Measurements from ENCODE around the gene HIVEP3. TPM values are rescaled to one million over a fixed set of nuclear protein-coding genes. Genes with fewer than 3 reads are reported as not detected.

Gene HIVEP3
- total RNA-seq, 1 experiment from 2014 or later, result 1.4 TPM

DNA sequence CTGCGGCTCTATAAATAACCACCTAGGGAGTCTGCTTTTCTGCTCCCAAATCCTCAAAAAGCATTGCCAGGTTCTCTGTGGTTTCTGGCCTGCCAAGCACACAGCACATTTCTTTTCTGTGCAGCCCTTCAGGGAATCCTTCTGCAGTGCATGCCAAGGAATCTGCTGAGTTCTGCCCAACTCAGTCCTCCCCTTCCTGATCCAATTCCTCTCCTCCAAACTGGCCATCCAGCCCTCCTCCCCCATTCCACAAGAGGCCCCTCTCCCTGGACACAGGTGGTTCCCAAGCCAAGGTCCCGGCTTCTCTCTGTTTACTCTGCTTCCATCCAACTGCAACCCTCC is 61.8 kb downstream of the HIVEP3 start:
- DNase-seq, result no peak
- Mint-ChIP-seq H3K36me3 (ENCODE audit: insufficient read depth in 1 of 3, low read depth in 3 of 3) (no peaks in the 10 kb centered on the region), H3K27ac (no peak overlapping the region), H3K27me3 (ENCODE audit: low read depth) (peaks cover 6% of the 10 kb centered on the region), H3K9me3 (no peaks in the 10 kb centered on the region), H3K4me3 (no peak overlapping the region), H3K4me1 (peaks cover 13 to 20% of the 10 kb centered on the region in 2 experiments)
- Histone ChIP-seq H3T11ph (ENCODE audit: low read length) (no peak overlapping the region), H3K9ac (ENCODE audit: extremely low read depth, insufficient read length, low read length) (no peak overlapping the region), H3K14ac (ENCODE audit: insufficient read depth, low read length) (no peak overlapping the region), H3K27ac (ENCODE audit: insufficient read length, low read depth, low read length) (no peak overlapping the region), H2AK5ac (ENCODE audit: insufficient read length, low read length) (no peak overlapping the region), H4K5ac (ENCODE audit: insufficient read length, low read depth, low read length) (no peak overlapping the region), H3K23me2 (ENCODE audit: insufficient read length, low read depth, low read length, poor library complexity, severe bottlenecking) (no peaks in the 10 kb centered on the region), H4K91ac (ENCODE audit: insufficient read length, low read depth, low read length) (no peak overlapping the region), H3K56ac (ENCODE audit: insufficient read length, low read depth, low read length) (no peak overlapping the region), H3K4me2 (ENCODE audit: insufficient read depth, insufficient read length, low read length) (no peak overlapping the region), H3K27me3 (ENCODE audit: insufficient read depth, low read length) (no peaks in the 10 kb centered on the region), H3K18ac (ENCODE audit: insufficient read length, low read depth, low read length) (no peak overlapping the region), H3K4ac (ENCODE audit: low read depth, low read length) (no peak overlapping the region), H3K79me2 (ENCODE audit: insufficient read depth, low read length) (no peaks in the 10 kb centered on the region), H3K9me3 (ENCODE audit: control insufficient read depth, low read depth, low read length) (no peaks in the 10 kb centered on the region), H3K79me1 (ENCODE audit: insufficient read depth, low read depth, low read length, poor library complexity, severe bottlenecking) (no peaks in the 10 kb centered on the region), H2BK120ac (ENCODE audit: low read depth, low read length, poor library complexity, severe bottlenecking) (no peak overlapping the region), H2AFZ (ENCODE audit: low read length) (no peak overlapping the region), H2BK5ac (ENCODE audit: insufficient read length, low read length) (no peak overlapping the region), H3K4me1 (ENCODE audit: insufficient read depth, low read length) (peaks cover 5% of the 10 kb centered on the region; the same call in 1 of the 2 replicates), H2BK15ac (ENCODE audit: low read depth, low read length) (no peak overlapping the region), H4K20me1 (ENCODE audit: control insufficient read depth, insufficient read depth, insufficient read length) (no peaks in the 10 kb centered on the region), H2BK20ac (ENCODE audit: low read depth, low read length, poor library complexity, severe bottlenecking) (no peak overlapping the region), H3K23ac (ENCODE audit: insufficient read length, low read depth, low read length) (no peak overlapping the region), H2BK12ac (ENCODE audit: insufficient read length, low read depth, low read length) (no peak overlapping the region), H4K8ac (replicated peaks; ENCODE audit: insufficient read length, low read depth, low read length) (no peak overlapping the region)
- no CpG with 5 or more reads among the region's 2 CpGs for WGBS (ENCODE audit: extremely low coverage, insufficient read length, low lambda C conversion rate)
- TF ChIP-seq, protein P1, sequence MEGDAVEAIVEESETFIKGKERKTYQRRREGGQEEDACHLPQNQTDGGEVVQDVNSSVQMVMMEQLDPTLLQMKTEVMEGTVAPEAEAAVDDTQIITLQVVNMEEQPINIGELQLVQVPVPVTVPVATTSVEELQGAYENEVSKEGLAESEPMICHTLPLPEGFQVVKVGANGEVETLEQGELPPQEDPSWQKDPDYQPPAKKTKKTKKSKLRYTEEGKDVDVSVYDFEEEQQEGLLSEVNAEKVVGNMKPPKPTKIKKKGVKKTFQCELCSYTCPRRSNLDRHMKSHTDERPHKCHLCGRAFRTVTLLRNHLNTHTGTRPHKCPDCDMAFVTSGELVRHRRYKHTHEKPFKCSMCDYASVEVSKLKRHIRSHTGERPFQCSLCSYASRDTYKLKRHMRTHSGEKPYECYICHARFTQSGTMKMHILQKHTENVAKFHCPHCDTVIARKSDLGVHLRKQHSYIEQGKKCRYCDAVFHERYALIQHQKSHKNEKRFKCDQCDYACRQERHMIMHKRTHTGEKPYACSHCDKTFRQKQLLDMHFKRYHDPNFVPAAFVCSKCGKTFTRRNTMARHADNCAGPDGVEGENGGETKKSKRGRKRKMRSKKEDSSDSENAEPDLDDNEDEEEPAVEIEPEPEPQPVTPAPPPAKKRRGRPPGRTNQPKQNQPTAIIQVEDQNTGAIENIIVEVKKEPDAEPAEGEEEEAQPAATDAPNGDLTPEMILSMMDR (conservative IDR thresholded peaks at IDR 0.05), result no peak

Measured in H9 (cell line).